Adipose tissue (tissue), 3 donors: ENCODE measurements around the gene PABPC1L2A. TPM values are rescaled to one million over a fixed set of nuclear protein-coding genes. Genes with fewer than 3 reads are reported as not detected.
"Not testable (repeated sequence)": the region's sequence is repeated elsewhere in the genome, so short reads cannot be mapped to it uniquely, and the experiment has no call there.

ENCODE experiments used
- H3K27ac ChIP-seq: one replicate; pipeline ENCODE4 v1.5.1; 2013; ENCODE audit warnings: low read depth, low read length
- WGBS, 3 donors: extraction: QIAGEN DNeasy Blood & Tissue Kit; methylation state at CpG; one replicate each; pipeline ENCODE4 v1.1.7; 2013; 5-methylcytosine and 5-hydroxymethylcytosine counted together
- polyA plus RNA-seq, 3 donors: library from polyadenylated mRNA; stranded (reverse); fragments of 200-250 nt; gene quantifications; one replicate each; pipeline ENCODE4 v1.2.3, GENCODE V29; 2013
- donor health status: healthy with polysubstance abuse.
- donor health status: Bipolar disorder and iron deficiency.
- donor health status: healthy.

The PABPC1L2A gene
- polyA plus RNA-seq = not detected

DNA sequence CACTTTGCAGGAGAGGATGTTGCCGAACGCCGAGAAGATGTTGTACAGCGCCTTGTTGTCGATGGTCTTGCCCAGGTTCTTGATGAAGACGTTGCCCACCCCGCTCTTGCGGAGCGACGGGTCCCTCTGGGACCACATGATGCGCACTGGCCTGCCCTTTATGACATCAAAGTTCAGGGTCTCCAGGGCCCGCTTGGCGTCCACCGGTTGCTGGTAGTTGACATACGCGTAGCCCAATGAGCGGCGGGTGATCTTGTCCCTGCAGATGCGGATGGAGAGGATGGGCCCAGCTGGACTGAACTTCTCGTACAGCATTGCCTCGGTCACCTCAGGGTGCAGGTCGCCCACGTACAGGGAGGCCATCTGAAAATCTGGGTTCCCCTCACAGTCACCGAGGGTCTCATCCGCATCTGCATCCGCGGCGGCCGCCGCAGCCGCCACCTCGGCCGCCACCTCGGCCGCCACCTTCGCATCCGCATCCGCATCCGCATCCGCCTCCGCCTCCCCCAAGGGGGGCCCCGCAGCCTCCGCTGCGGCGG, at the start of gene PABPC1L2A:
Gene PABPC1L2A (minus strand): TSS at position 489 of the 539 bp plus-strand sequence. CDS start 126 bp downstream, at position 363.
- H3K27ac ChIP-seq = not testable (repeated sequence)
- 2% methylated on average over 14 of the region's 45 CpGs; no CpG with 5 or more reads in 2 of the 3 donors for WGBS, 3 donors

GRCh38 chrX:73127700-73128241, 48.5 kb upstream of the PABPC1L2A start:
- 24 to 51% (median 31%) methylated on average over 22 to 23 of the region's 23 CpGs for WGBS, 3 donors
- H3K27ac ChIP-seq = no peak overlapping the region

GRCh38 chrX:73126240-73126639, 46.9 kb upstream of the PABPC1L2A start:
- WGBS, 3 donors = 80 to 88% (median 85%) methylated on average over 6 of the region's 6 CpGs
- no peak overlapping the region for H3K27ac ChIP-seq

- H3K27ac ChIP-seq = not testable (repeated sequence)
- WGBS, 3 donors = 76 to 92% (median 82%) methylated on average over 8 to 9 of the region's 9 CpGs
These were observed 20.2 kb upstream of the PABPC1L2A start for GRCh38 chrX:73099505-73099904.

DNA sequence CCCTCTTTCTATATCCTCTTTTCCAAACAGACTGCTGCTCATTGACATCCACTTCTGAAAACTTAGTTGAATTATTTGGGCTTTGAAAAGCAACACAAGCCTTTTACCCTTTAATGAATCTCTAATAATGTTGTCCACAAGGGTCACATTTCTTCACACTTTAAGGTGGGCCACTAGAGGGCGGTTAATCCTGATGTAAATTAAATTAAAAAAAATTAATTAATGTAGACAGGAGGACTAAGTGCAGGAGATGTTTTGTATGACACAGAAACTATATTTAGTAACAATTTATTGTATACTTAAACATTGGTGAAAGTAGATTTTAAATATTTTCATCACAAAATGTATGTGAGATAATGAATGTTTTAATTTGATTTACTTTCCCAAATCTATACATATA, 7.5 kb upstream of the PABPC1L2A start:
- 2 to 46% (median 17%) methylated on average over 1 of the region's 1 CpG for WGBS, 3 donors

DNA sequence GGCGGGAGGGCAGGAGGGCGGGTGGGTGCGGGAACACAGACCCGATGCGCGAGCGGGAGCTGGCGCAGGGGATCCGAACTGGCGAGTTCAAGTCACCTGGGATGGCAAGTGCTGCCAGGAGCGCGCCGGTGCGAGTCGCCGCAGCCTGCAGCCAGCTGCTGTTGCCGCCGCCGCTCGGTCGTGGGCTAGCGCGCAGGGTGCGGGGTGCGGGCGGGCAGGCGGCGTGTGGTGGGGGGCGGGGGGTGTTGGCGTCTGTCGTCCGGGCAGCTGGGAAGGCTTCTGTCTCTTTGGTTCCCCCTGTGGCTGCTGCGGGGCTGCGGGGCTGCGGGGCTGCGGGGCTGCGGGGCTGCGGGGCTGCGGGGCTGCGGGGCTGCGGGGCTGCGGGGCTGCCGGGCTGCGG, 572 bp upstream of the PABPC1L2A start:
- WGBS, 3 donors = no CpG with 5 or more reads among the region's 44 CpGs
- not testable (repeated sequence) for H3K27ac ChIP-seq

More for the DNA sequence above, 7.5 kb upstream of the PABPC1L2A start:
- H3K27ac ChIP-seq = not testable (repeated sequence)

DNA sequence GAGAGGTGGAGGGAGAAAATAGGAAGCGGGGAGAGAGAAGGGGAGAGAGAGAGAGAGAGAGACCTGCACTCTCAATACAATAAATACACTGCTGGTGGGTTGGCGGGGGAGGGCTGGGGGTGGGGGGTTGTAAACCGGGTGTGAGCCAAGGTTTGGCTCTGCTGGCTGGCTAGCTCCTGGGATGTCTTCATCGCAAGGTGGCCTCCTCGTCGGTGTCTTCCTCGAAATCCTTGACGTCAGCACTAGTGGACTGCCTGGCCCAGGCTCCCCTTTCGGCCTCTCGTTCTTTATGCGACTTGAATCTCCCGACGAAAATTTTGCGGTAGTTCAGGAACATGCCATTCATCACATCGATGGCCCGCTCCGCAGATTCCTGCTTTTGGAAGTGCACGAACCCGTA, 715 bp downstream of the PABPC1L2A start:
- no CpG with 5 or more reads among the region's 19 CpGs for WGBS, 3 donors
- H3K27ac ChIP-seq = not testable (repeated sequence)

GRCh38 chrX:73076838-73077237, 2.5 kb downstream of the PABPC1L2A start:
- WGBS, 3 donors = 14 to 22% (median 20%) methylated on average over 2 of the region's 2 CpGs
- H3K27ac ChIP-seq = no peak overlapping the region

GRCh38 chrX:73069365-73070035, 9.8 kb downstream of the PABPC1L2A start:
- no peak overlapping the region for H3K27ac ChIP-seq
- 92 to 95% (median 94%) methylated on average over 7 to 31 of the region's 31 CpGs for WGBS, 3 donors

DNA sequence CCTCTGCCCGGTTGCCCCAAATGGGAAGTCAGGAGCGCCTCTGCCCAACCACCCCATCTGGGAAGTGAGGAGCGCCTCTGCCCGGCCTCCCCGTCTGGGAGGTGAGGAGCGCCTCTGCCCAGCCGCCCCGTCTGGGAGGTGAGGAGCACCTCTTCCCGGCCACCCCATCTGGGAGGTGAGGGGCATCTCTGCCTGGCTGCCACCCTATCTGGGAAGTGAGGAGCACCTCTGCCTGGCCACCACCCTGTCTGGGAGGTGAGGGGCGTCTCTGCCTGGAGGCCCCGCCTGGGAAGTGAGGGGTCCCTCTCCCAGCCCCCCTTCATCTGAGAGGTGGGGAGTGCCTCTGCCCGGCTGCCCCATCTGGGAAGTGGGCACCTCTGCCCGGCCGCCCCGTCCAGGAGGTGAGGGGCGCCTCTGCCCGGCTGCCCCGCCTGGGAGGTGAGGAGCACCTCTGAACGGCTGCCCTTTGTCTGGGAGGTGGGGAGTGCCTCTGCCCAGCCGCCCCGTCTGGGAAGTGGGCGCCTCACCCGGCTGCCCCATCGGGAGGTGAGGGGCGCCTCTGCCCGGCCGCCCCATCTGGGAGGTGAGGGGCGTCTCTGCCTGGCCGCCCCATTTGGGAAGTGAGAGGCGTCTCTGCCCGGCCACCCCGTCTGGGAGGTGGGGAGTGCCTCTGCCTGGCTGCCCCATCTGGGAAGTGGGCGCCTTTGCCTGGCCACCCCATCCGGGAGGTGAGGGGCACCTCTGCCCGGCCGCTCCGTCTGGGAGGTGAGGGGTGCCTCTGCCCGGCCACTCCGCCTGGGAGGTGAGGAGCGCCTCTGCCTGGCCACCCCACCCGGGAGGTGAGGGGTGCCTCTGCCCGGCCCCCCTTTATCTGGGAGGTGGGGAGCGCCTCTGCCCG, 10.6 kb downstream of the PABPC1L2A start:
- WGBS, 3 donors = 92 to 96% (median 93%) methylated on average over 22 to 42 of the region's 44 CpGs

GRCh38 chrX:73067761-73068466, 11.4 kb downstream of the PABPC1L2A start:
- WGBS, 3 donors = 87 to 91% (median 90%) methylated on average over 15 to 24 of the region's 24 CpGs
- not testable (repeated sequence) for H3K27ac ChIP-seq

More for the DNA sequence above, 10.6 kb downstream of the PABPC1L2A start:
- no peak overlapping the region for H3K27ac ChIP-seq

- 0 to 50% (median 43%) methylated on average over 1 of the region's 1 CpG for WGBS, 3 donors
- no peak overlapping the region for H3K27ac ChIP-seq
These were observed 50.4 kb downstream of the PABPC1L2A start for GRCh38 chrX:73028876-73029275.

Other genes starting within 250 kb of the PABPC1L2A start
- gene FAM236C, start 166.9 kb downstream of the PABPC1L2A start, polyA plus RNA-seq = not detected
- gene FAM236A, start 141.3 kb downstream of the PABPC1L2A start, polyA plus RNA-seq = not detected
- under 1 TPM in 1 of 3 donors, not detected in 2; 0.48 TPM for gene DMRTC1, start 135.7 kb downstream of the PABPC1L2A start, polyA plus RNA-seq
- not detected for gene PABPC1L2B, start 76.6 kb downstream of the PABPC1L2A start, polyA plus RNA-seq
- 1 to 10 TPM; 1.2 to 2.0 (median 1.3) TPM for gene NAP1L2, start 135.3 kb upstream of the PABPC1L2A start, polyA plus RNA-seq